HG03196 (cell line): ENCODE measurements around the gene GRP.

Experiments used
- ATAC-seq: cut with Tn5 transposase; IDR thresholded peaks from one replicate; pipeline ENCODE4 v1.9.1; 2021; ENCODE audit not compliant: unreplicated experiment

Gene GRP

GRCh38 chr18:59266886-59267502 lies 47.0 kb downstream of the GRP start:
- no peak for ATAC-seq

DNA sequence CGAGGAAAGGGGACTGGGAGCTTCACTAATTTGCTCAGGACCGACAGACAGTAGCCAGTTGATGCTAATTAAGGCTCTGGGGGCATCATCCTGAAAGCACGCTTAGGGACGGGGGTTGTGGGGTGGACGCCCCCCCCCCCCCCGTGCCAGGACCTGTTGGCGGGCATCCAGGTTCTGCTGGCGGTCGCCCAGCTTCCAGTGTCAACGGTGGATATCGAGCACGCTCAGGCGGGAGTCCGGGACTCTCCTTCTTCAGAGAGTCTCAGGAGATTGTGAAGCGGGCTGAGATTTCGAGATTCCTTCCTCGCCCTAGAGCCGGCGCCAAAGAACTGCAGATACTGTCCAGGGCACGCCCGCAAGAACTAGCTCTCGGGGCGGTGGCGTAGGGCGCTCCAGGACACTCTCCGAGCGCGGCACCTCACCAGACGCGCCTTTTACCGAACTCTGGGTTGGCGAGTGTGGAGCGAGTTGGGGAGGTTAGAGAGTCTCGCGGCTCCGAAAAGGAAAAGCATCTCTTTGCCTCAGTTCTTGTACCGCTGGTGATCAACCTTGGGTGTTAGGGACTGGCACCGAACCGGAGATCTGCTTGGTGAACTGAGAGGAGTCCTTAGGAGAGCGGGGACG lies 47.7 kb downstream of the GRP start:
- no peak for ATAC-seq

DNA sequence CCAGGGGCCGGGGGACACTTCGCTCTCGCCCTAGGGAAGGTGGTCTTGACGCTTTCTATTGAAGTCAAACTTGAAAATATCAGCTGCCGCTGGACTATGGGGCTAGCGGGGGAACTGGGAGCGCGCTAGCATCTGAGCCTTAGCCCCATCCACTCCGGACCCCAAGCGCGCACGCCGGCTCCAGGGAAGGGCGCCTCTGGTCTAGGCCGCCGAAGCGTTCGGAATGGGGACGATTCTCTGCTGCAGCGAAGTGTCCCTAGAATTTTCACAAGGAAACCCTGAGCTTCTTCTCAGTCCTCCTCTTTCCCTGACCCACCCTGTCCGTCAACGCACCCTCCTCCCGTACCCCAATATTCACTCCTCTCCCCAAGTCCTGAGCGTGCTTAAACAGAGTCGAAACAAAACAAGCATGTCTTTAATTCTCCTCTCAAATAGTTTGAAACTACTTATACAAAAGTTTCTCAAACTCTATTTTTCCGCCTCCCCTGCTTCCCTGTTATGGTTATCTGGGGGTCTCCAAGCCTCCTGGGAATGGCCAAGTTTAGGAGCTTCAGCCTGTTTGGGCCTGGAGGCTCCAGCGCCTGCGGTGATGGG lies 48.3 kb downstream of the GRP start:
- ATAC-seq, result no peak

DNA sequence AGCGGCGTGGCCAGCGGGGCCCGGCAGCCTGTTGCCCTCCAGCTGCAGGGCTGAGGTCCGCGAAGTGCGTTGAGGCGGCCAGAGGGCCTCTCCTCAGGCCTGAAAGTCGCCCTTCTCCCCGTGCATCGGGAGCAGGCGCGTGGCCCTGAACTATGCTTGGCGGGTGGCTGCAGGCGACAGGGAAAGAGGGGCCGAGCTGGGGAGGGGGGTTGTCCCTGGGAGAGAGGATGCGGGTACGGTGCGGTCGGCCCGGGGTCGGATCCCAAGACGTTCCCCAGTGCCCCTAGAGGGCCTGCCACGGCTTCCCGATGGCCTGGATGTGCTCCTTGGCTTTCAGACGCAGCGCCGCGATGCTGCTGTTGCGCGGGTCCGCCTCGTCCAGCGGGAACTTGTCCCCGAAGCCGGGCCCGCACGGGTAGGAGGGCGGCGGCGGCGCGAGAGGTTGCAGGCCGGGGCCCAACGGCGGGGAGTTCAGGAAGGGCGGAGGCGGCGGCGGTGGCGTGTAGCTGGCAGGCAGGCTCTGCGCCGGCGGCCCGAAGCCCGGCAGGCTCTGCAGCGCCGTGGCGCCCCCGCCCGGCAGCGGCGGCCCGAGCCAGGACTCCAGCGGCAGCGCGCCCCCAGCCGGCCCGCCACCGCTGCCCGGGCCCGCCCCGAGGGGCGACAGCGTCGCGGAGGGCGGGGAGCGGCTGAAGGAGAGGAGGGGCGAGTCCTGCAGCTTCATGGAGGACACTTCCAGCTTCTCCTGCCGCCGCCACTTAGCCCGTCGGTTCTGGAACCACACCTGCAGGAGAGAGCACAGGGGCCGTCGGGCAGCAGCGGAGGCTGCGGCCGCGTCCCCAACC lies 49.0 kb downstream of the GRP start:
- ATAC-seq, result no peak

- no peak for ATAC-seq
These were observed 49.7 kb downstream of the GRP start for GRCh38 chr18:59269563-59270119.

DNA sequence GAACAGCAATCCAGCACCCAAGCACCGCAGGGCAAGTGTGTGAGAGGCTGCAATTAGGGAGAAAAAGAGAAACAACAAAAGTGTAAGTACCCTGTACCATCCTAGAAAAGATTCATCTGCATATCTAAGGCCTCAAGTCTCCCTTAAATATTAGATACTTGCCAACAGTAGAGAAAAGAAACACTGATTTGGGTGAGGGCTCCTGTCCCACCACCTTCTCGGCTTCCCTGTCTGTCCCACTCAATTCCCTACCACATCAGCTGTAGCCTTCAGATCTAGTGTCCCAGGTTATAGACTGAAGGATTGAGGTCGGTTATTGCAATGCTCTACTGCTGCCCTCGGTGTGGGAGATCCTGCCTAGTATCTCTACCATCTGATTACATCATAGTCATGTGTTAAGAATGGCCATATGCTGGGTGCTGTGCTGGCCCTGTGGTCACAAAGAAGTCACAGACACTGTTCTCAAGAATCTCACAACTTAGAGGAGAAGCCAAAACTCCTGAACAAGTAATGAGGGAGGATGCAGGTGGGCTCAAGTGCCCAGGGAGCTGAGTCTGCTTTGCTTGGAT lies 50.8 kb downstream of the GRP start:
- no peak for ATAC-seq

DNA sequence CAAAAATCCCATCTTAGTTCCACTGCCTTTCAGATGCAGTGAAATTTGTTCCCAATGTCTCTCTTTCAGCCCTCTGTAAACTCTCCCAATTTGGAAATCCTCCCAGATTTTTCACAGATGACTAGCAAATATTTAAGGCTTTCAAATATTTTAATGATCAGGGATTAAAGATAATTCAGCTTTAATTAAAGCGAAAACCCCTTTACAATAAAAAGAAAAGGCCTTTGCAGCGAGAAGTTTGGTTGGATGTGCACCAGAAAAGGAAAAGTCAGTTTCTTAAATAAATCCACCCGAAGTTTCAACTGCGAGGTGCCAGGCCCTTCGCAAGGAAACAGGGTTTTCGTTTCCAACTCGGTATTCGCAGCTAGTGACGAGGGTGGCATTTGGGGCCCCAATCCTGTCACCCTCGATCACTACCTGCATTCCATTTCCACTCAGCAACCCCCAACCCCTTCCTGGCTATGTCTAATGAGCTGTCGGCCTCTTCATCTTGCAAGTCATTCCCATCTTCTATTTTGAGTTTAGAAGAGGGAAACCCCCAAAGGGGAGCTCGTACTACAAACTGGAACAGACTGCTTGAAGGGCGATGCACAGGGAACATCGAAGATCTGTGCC lies 51.8 kb downstream of the GRP start:
- ATAC-seq, result no peak

- ATAC-seq, result no peak
These were observed 52.4 kb downstream of the GRP start for GRCh38 chr18:59272221-59272888.

- no peak for ATAC-seq
These were observed 53.2 kb downstream of the GRP start, which contains the start of gene RAX for GRCh38 chr18:59272891-59273758. TSS of gene RAX (minus strand) at chr18:59273454. CDS start at chr18:59273206, 248 bp downstream.

GRCh38 chr18:59273759-59274532 lies 54.0 kb downstream of the GRP start:
- ATAC-seq, result no peak

DNA sequence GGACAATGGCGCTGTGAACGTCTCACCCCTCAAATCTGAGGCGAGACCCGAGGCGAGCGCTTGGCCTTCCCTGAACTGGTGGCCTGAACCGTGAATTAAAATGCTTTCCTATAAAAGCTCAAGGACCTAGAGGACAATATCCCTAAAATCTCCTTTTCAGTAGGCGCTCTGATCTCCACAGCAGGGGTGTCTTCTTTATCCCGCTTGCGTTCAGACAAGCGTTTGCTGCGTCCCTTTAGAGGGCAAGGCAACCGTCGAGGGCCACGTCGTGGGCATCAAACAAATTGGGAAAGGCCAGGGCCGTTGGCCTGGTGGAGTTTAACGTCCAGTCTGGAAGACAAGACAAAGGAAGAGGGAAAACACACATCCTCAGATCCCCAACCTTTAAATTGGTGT lies 54.6 kb downstream of the GRP start:
- no peak for ATAC-seq

DNA sequence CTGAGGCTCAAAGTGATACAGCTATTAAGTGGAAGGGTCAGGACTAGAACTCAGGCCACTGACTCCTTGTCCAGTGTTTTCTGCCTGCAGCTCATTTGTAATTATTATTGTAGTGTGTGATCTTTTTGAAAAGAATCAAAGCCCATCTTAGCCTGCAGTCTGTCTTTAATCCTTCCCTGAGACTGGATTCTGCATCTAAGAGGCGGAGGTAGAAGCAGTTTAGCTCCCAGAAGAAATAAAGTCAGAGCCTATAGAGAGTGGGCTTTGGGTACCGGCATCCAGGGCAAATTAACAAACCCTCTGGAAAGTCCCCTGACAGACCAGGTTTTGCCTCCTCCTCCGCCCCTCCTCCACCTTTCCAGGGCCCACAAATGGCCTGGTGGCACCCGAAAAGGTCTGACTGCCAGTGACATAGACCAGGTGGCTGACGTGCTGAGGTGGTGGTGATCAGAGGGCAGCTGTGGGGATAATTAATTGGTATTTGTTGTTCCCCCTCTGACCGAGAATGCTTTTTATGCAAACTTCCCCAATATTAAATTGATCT lies 55.5 kb downstream of the GRP start:
- no peak for ATAC-seq

DNA sequence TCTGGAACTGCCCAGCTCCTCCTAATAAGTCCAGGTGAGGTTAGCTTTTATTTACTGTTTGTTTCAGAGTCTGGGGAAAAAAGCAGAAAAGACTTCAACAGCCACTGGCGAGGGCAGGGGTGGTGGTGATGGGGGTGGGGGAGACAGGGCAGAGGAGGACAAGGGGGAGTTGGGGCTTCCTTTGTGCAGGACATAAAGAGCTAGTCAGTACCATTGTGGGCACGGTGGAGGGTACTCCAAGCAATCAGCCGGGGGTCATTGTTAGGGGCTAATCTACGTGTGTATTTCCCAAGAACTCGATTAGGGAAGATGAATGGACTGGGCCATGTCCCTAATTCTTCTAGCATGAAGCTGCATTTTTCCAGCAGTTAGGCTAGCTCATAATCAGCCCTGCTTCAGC lies 56.1 kb downstream of the GRP start:
- no peak for ATAC-seq

GRCh38 chr18:59278793-59279192 lies 58.8 kb downstream of the GRP start:
- ATAC-seq, result no peak

GRCh38 chr18:59279193-59279592 lies 59.2 kb downstream of the GRP start:
- no peak for ATAC-seq

- no peak for ATAC-seq
These were observed 59.8 kb downstream of the GRP start for GRCh38 chr18:59279722-59280121.
